Activated naive CD8-positive, alpha-beta T cell treated with anti-CD3 and anti-CD28 coated beads, Interleukin-2, amount 50 U/mL, for 16 hours (primary cell): ENCODE data around the gene IFT122.
"Not testable (repeated sequence)": the region's sequence is repeated elsewhere in the genome, so short reads cannot be mapped to it uniquely, and the experiment has no call there.

ENCODE experiments used
- DNase-seq: peaks from one replicate; pipeline ENCODE4 v3.0.0-alpha.2; 2020; ENCODE audit warnings: low read depth, low spot score

IFT122 gene

GRCh38 chr3:129515821-129516432 is 75.9 kb downstream of the IFT122 start:
- DNase-seq: not testable (repeated sequence)

GRCh38 chr3:129517516-129517915 is 77.5 kb downstream of the IFT122 start:
- DNase-seq: no peak

- no peak for DNase-seq
Measured at GRCh38 chr3:129518038-129518561, 78.1 kb downstream of the IFT122 start.

GRCh38 chr3:129518581-129518980 is 78.6 kb downstream of the IFT122 start:
- no peak for DNase-seq

GRCh38 chr3:129519449-129519848 is 79.4 kb downstream of the IFT122 start:
- DNase-seq: no peak

- DNase-seq: no peak
Measured at GRCh38 chr3:129519896-129520715, 80.1 kb downstream of the IFT122 start.

GRCh38 chr3:129520960-129521359 is 80.9 kb downstream of the IFT122 start:
- no peak for DNase-seq

- no peak for DNase-seq
Measured at GRCh38 chr3:129521611-129522010, 81.6 kb downstream of the IFT122 start.

- no peak for DNase-seq
Measured at GRCh38 chr3:129522953-129523352, 82.9 kb downstream of the IFT122 start.

- DNase-seq: no peak
Measured at GRCh38 chr3:129524081-129524480, 84.1 kb downstream of the IFT122 start.

GRCh38 chr3:129525341-129525968 is 85.4 kb downstream of the IFT122 start:
- no peak for DNase-seq

- no peak for DNase-seq
Measured at GRCh38 chr3:129526121-129526900, 86.3 kb downstream of the IFT122 start.

GRCh38 chr3:129527262-129527661 is 87.2 kb downstream of the IFT122 start:
- no peak for DNase-seq

GRCh38 chr3:129528589-129529100 is 88.6 kb downstream of the IFT122 start, which contains the start of gene RHO:
Gene RHO, plus strand, starts transcription at chr3:129528639. Its CDS starts 95 bp downstream, at chr3:129528734.
- no peak for DNase-seq

- no peak for DNase-seq
Measured at GRCh38 chr3:129529436-129530210, 89.6 kb downstream of the IFT122 start.

GRCh38 chr3:129530251-129530791 is 90.3 kb downstream of the IFT122 start:
- DNase-seq: no peak

GRCh38 chr3:129530821-129531220 is 90.8 kb downstream of the IFT122 start:
- DNase-seq: no peak

GRCh38 chr3:129531699-129532098 is 91.7 kb downstream of the IFT122 start:
- no peak for DNase-seq

GRCh38 chr3:129532261-129532660 is 92.2 kb downstream of the IFT122 start:
- no peak for DNase-seq

GRCh38 chr3:129533406-129533805 is 93.4 kb downstream of the IFT122 start:
- no peak for DNase-seq
